Measurements from ENCODE around the gene SLC1A5. TPM values are rescaled to one million over a fixed set of nuclear protein-coding genes. Genes with fewer than 3 reads are reported as not detected.
A peak's percentile ranks its signal among the peaks of the same experiment; 100 is the strongest.
"Not testable (repeated sequence)": the region's sequence is repeated elsewhere in the genome, so short reads cannot be mapped to it uniquely, and the experiment has no call there.

Gene SLC1A5
- total RNA-seq, 4 donors from 2014 or later, result 13.8 to 78.0 (median 32.4) TPM

DNA sequence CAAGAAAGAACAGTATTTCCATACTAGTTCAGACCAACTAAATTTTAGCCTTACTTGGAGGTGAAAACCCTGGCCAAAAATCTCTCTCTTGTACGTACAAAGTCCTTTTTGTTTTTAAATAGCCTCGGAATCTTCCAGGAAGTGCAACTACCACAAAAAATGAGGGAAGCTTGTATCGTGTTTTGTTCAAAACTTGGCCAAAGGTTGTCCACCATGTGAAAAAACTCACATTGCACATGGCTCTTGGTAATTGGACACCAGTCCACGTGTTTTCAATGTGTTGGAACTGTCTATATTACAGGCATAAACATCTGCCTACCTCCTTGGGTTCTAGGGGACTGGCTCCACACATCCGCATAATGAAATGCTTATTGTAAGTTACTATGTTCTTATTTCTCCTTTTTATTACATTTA is 27.0 kb downstream of the SLC1A5 start:
- intact Hi-C loops (cut with DNase I; ENCODE audit: low total_unique reads), result no loop called here
- DNase-seq, result no peak
- no peaks in the 10 kb centered on the region for H3K36me3 ChIP-seq
- TF ChIP-seq, protein P1, sequence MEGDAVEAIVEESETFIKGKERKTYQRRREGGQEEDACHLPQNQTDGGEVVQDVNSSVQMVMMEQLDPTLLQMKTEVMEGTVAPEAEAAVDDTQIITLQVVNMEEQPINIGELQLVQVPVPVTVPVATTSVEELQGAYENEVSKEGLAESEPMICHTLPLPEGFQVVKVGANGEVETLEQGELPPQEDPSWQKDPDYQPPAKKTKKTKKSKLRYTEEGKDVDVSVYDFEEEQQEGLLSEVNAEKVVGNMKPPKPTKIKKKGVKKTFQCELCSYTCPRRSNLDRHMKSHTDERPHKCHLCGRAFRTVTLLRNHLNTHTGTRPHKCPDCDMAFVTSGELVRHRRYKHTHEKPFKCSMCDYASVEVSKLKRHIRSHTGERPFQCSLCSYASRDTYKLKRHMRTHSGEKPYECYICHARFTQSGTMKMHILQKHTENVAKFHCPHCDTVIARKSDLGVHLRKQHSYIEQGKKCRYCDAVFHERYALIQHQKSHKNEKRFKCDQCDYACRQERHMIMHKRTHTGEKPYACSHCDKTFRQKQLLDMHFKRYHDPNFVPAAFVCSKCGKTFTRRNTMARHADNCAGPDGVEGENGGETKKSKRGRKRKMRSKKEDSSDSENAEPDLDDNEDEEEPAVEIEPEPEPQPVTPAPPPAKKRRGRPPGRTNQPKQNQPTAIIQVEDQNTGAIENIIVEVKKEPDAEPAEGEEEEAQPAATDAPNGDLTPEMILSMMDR (IDR thresholded peaks at IDR 0.05), result no peak
- no peak for TF ChIP-seq POLR2A (IDR thresholded peaks at IDR 0.05)
- no peaks in the 10 kb centered on the region for H3K4me1 ChIP-seq
- no peak overlapping the region for H3K4me3 ChIP-seq
- no peaks in the 10 kb centered on the region for H3K27me3 ChIP-seq
- H3K9me3 ChIP-seq, result no peaks in the 10 kb centered on the region
- H3K27ac ChIP-seq, result no peak overlapping the region

DNA sequence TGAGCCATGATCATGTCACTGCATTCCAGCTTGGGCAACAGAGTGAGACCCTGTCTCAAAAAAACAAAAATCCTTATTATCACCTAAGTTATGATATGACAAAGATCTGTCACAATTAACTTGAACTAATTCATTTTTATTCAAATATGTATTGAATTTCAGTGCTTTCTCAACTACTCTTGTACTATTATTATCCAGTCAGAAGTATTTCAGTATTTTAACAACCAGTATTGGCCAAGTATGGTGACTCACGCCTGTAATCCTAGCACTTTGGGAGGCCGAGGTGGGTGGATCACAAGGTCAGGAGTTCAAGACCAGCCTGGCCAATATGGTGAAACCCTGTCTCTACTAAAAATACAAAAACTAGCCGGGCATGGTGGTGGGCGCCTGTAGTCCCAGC is 27.5 kb downstream of the SLC1A5 start:
- H3K36me3 ChIP-seq; H3K27me3 ChIP-seq; intact Hi-C loops (cut with DNase I; ENCODE audit: low total_unique reads); DNase-seq; H3K9me3 ChIP-seq; H3K4me1 ChIP-seq; H3K4me3 ChIP-seq: not testable (repeated sequence)
- H3K27ac ChIP-seq, result peak overlapping the region in 1 of 2 donors; percentile 35

DNA sequence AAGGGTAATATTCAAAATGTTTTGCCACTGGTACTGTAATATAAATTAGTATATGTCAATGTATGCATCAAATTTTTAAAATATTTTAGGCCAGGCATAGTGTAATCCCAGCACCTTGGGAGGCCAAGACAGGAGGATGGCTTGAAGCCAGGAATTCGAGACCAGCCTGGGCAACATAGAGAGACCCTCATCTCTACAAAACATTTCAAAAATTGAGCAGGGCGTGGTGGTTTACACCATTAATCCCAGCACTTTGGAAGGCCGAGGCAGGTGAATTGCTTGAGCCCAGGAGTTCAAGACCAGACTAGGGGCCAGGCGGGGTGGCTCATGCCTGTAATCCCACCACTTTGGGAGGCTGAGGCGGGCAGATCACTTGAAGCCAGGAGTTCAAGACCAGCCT is 28.0 kb downstream of the SLC1A5 start:
- Histone ChIP-seq H3K27ac (peak overlapping the region; percentile 35 to 41), H3K4me1 (peaks cover 0 to 1% of the 10 kb centered on the region in 2 donors), H3K4me3 (no peak overlapping the region), H3K27me3 (no peaks in the 10 kb centered on the region), H3K36me3 (no peaks in the 10 kb centered on the region), H3K9me3 (no peaks in the 10 kb centered on the region)
- DNase-seq, result no peak
- intact Hi-C loops (cut with DNase I; ENCODE audit: low total_unique reads), result no loop called here
- TF ChIP-seq POLR2A (IDR thresholded peaks at IDR 0.05), result no peak
- TF ChIP-seq, protein P1 (IDR thresholded peaks at IDR 0.05), result no peak

- Histone ChIP-seq H3K9me3 (no peaks in the 10 kb centered on the region), H3K36me3 (no peaks in the 10 kb centered on the region), H3K27me3 (no peaks in the 10 kb centered on the region), H3K4me3 (no peak overlapping the region), H3K27ac (peak overlapping the region; percentile 41 to 46), H3K4me1 (peaks cover 0 to 4% of the 10 kb centered on the region in 2 donors)
- intact Hi-C loops (cut with DNase I; ENCODE audit: low total_unique reads), result loop anchor here (5.0 kb wide), 1 partner anchor 82 kb away; no protein-coding TSS in a partner anchor
- peak; percentile 65 to 71 for DNase-seq
- TF ChIP-seq, protein P1 (IDR thresholded peaks at IDR 0.05), result no peak
- no peak for TF ChIP-seq POLR2A (IDR thresholded peaks at IDR 0.05)
These were observed 28.5 kb downstream of the SLC1A5 start for GRCh38 chr19:46759817-46760333.

DNA sequence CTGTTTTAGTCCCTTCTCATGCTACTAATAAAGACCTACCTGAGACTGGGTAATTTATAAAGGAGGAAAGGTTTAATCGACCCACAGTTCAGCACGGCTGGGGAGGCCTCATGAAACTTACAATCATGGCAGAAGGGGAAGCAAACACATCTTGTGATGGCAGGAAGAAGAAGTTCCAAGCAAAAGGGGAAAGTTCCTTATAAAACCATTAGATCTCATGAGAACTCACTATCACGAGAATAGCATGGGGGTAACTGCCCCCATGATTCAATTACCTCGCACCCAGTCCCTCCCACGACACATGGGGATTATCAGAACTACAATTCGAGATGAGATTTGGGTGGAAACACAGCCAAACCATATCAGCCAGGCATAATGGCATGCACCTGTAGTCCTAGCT is 29.2 kb downstream of the SLC1A5 start:
- H3K4me1 ChIP-seq, result peaks cover 0 to 4% of the 10 kb centered on the region in 2 donors
- no peak for DNase-seq
- no peaks in the 10 kb centered on the region for H3K9me3 ChIP-seq
- no peaks in the 10 kb centered on the region for H3K27me3 ChIP-seq
- peak overlapping the region in 1 of 2 donors; percentile 46 for H3K27ac ChIP-seq
- no peak overlapping the region for H3K4me3 ChIP-seq
- intact Hi-C loops (cut with DNase I; ENCODE audit: low total_unique reads), result loop anchor here (5.0 kb wide), 1 partner anchor 83 kb away; no protein-coding TSS in a partner anchor
- no peaks in the 10 kb centered on the region for H3K36me3 ChIP-seq
- TF ChIP-seq, protein P1 (IDR thresholded peaks at IDR 0.05), result no peak
- no peak for TF ChIP-seq POLR2A (IDR thresholded peaks at IDR 0.05)

- Histone ChIP-seq H3K27ac (no peak overlapping the region), H3K36me3 (no peaks in the 10 kb centered on the region), H3K9me3 (no peaks in the 10 kb centered on the region), H3K4me1 (peaks cover 0 to 4% of the 10 kb centered on the region in 2 donors), H3K27me3 (no peaks in the 10 kb centered on the region), H3K4me3 (no peak overlapping the region)
- DNase-seq, result no peak
- TF ChIP-seq POLR2A (IDR thresholded peaks at IDR 0.05), result no peak
- TF ChIP-seq, protein P1 (IDR thresholded peaks at IDR 0.05), result no peak
- intact Hi-C loops (cut with DNase I; ENCODE audit: low total_unique reads), result loop anchor here (5.0 kb wide), 1 partner anchor 86 kb away; no protein-coding TSS in a partner anchor
These were observed 31.9 kb downstream of the SLC1A5 start for GRCh38 chr19:46756544-46756888.

All from uterus (tissue), 4 donors.